Measurements from ENCODE around the gene MAGEA2.
"Not testable (repeated sequence)": the region's sequence is repeated elsewhere in the genome, so short reads cannot be mapped to it uniquely, and the experiment has no call there.

MAGEA2 gene

DNA sequence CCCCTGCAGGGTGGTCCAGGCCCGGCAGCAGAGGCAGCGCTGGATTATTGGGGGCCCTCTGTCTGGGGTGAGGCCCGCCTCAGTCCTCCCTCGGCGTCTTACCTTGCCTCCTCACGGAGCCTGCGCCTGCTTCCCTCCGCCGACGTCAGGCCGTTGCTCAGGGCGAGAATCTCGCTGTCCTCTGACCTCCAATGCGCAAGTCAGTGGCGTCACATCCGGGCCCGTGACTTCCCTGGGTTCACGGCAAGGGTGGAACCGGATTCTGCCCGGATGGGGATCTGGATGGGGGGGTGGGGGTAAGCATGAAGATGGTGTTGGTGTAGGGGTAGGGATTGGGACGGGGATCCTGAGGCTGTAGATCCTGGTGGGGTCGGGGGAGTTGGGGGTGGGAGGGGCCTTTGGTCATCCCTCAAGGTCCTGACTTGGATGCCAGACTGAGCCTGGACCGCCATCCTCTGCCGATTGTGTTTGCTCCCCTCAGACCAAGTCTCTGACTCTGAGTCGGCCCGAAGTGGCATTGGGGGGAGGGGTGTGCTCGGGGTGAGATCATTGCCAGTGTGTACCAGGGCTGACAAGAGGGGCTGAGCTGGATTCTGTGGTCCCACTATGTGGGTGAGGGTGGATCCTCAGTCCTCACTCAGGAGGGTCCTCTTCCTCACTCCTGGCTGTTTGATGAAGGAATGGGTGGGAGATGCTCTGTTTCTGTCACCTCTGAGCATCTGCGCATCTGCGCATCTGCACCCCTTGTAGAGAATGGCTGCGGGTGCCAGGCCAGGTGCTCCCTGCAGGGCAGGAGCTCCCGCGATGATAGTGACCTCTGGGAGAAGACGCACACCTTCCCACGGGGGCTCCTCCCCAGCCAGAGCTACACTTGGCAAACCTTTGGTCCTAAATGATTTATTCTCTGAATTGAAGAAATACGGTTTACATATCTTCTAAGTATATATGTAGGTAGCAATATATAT, at the start of gene MAGEA2:
MAGEA2 (minus strand) TSS at position 157 of the 965 bp plus-strand sequence. CDS start 2,479 bp downstream, outside the sequence.
- DNase-seq (ENCODE audit: low spot score), result not testable (repeated sequence)

DNA sequence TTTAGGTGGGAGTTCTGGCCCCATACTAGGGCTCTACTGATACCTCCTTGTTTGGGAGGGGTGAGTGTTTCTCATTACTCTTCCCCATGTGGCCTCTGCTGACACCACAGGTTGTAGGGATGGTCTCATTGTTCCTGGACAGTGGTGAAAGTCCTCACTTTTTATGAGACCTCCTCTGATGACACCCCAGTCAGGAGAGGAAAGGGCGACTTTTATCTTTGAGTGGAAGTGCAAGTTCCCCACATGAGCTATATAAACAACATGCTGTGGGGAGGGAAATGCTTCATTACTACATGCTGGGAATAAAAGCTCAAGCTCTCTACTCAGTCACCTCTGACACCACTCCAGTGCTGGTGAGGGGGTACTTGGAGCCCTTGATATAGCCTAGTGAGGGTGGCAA, 45.3 kb upstream of the MAGEA2 start:
- DNase-seq (ENCODE audit: low spot score), result no peak

DNA sequence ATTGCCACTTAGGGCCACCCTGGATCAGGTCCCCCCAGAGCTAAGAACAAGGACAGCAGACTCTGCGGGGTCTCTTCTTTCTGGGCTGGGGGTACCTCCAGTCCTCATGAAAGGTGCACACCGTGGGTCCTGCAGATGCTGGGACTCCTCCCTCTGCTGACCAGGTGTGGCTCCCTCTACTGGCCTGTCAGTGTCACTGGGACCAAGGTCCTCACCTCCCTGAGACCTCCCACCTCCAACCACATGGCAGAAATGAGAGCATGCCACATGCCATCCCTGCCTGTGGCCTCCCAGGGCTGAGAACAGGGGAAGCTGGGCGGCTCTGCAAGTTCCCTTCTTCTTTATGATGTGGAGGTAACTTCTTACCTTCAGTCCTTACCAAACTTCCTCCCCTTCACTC, 33.4 kb upstream of the MAGEA2 start:
- DNase-seq (ENCODE audit: low spot score), result not testable (repeated sequence)

DNA sequence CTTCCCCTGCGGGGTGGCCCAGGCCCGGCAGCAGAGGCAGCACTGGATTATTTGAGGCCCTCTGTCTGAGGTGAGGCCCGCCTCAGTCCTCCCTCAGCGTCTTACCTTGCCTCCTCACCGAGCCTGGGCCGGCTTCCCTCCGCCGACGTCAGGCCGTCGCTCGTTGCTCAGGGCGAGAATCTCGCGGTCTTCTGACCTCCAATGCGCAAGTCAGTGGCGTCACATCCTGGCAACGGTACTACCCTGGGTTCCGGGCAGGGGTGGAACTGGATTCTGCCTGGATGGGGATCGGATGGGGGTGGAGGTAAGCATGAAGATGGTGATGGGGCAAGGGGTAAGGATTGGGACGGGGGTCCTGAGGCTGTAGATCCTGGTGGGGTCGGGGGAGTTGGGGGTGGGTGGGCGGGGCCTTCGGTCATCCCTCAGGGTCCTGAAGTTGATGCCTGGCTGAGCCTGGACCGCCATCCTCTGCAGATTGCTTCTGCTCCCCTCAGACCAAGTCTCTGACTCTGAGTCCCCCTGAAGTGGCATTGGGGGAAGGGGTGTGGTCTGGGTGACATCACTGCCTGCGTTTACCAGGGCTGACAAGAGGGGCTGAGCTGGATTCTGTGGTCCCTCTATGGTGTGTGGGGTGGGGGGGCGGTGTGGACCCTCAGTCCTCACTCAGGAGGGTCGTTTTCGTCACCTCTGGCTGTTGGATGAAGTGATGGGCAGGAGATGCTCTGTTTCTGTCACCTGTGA, 16.1 kb upstream of the MAGEA2 start, which contains the start of gene MAGEA6:
MAGEA6 (minus strand) TSS at position 141 of the 741 bp plus-strand sequence. CDS start 2,039 bp downstream, outside the sequence.
- not testable (repeated sequence) for DNase-seq (ENCODE audit: low spot score)

GRCh38 chrX:152766562-152766961, 12.9 kb upstream of the MAGEA2 start:
- DNase-seq (ENCODE audit: low spot score), result not testable (repeated sequence)

- DNase-seq (ENCODE audit: low spot score), result not testable (repeated sequence)
Measured at GRCh38 chrX:152761582-152761981, 7.9 kb upstream of the MAGEA2 start.

- DNase-seq (ENCODE audit: low spot score), result not testable (repeated sequence)
Measured at GRCh38 chrX:152759544-152759943, 5.9 kb upstream of the MAGEA2 start.

- not testable (repeated sequence) for DNase-seq (ENCODE audit: low spot score)
Measured at GRCh38 chrX:152758918-152759317, 5.3 kb upstream of the MAGEA2 start, which contains the start of gene CSAG3. TSS of gene CSAG3 (plus strand) at chrX:152759218.

DNA sequence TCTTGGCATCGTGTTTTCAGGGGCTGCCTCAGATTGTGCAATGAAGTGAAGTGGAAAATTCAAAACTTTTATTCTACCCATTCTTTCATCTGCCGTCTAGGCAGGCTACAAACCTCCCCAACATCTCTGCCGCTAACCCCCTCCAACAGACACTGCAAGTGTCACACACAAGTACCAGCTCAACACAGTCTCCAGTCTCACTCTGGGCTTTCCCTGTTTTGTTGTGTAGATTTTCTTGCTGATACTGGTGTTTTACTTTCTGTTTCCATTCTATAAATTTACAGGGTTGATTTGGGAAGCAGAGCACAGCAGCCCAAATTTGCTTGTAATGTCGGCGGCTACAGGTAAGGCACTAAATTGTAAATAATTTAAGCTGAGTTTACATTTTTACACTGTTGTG, 1.2 kb upstream of the MAGEA2 start:
- DNase-seq (ENCODE audit: low spot score), result not testable (repeated sequence)

DNA sequence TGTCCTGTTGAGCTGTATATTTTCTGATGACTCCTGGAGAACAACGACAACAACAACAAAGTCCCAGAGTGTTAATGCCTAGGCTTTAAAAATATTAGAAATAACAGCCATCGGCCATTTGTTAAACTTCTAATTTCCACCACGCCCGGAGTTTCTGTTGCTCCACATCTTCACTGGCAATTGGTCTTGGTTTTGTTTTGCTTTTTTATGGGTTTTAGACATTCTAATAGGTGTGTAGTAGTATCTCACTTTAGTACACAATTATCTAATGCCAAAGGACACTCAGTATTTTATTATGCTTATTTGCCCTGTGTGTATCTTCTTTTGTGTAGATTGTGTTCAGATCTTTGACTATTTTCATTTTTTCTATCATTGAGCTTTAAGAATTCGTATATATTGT, 15.1 kb downstream of the MAGEA2 start:
- DNase-seq (ENCODE audit: low spot score), result no peak

DNA sequence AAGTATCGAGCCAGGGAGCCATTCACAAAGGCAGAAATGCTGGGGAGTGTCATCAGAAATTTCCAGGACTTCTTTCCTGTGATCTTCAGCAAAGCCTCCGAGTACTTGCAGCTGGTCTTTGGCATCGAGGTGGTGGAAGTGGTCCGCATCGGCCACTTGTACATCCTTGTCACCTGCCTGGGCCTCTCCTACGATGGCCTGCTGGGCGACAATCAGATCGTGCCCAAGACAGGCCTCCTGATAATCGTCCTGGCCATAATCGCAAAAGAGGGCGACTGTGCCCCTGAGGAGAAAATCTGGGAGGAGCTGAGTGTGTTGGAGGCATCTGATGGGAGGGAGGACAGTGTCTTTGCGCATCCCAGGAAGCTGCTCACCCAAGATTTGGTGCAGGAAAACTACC, 17.1 kb downstream of the MAGEA2 start:
- not testable (repeated sequence) for DNase-seq (ENCODE audit: low spot score)

- no peak for DNase-seq (ENCODE audit: low spot score)
Measured at GRCh38 chrX:152735860-152736511, 17.7 kb downstream of the MAGEA2 start.

- no peak for DNase-seq (ENCODE audit: low spot score)
Measured at GRCh38 chrX:152735101-152735500, 18.5 kb downstream of the MAGEA2 start.

GRCh38 chrX:152734143-152734858, 19.3 kb downstream of the MAGEA2 start:
- DNase-seq (ENCODE audit: low spot score), result not testable (repeated sequence)

DNA sequence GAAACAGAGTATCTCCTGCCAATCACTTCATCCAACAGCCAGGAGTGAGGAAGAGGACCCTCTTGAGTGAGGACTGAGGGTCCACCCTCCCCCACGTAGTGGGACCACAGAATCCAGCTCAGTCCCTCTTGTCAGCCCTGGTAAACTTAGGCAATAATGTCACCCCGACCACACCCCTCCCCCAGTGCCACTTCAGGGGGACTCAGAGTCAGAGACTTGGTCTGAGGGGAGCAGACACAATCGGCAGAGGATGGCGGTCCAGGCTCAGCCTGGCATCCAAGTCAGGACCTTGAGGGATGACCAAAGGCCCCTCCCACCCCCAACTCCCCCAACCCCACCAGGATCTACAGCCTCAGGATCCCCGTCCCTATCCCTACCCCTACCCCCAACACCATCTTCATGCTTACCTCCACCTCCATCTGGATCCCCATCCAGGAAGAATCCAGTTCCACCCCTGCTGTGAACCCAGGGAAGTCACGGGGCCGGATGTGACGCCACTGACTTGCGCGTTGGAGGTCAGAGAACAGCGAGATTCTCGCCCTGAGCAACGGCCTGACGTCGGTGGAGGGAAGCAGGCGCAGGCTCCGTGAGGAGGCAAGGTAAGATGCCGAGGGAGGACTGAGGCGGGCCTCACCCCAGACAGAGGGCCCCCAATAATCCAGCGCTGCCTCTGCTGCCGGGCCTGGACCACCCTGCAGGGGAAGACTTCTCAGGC, 20.2 kb downstream of the MAGEA2 start, which contains the start of the genes CSAG1 and MAGEA12:
CSAG1 (minus strand) TSS at position 461 of the 715 bp plus-strand sequence. CDS start 1,261 bp downstream, outside the sequence.
MAGEA12 (plus strand) TSS at position 497 of the 715 bp plus-strand sequence. CDS start 2,405 bp downstream, outside the sequence.
- DNase-seq (ENCODE audit: low spot score), result no peak

- DNase-seq (ENCODE audit: low spot score), result no peak
Measured at GRCh38 chrX:152725409-152725808, 28.2 kb downstream of the MAGEA2 start.

- DNase-seq (ENCODE audit: low spot score), result not testable (repeated sequence)
Measured at GRCh38 chrX:152713815-152714787, 39.5 kb downstream of the MAGEA2 start, which contains the start of gene MAGEA2B. TSS of gene MAGEA2B (plus strand) at chrX:152714628. CDS start at chrX:152717107, 2,479 bp downstream.

DNA sequence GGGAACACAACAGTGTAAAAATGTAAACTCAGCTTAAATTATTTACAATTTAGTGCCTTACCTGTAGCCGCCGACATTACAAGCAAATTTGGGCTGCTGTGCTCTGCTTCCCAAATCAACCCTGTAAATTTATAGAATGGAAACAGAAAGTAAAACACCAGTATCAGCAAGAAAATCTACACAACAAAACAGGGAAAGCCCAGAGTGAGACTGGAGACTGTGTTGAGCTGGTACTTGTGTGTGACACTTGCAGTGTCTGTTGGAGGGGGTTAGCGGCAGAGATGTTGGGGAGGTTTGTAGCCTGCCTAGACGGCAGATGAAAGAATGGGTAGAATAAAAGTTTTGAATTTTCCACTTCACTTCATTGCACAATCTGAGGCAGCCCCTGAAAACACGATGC, 40.4 kb downstream of the MAGEA2 start:
- not testable (repeated sequence) for DNase-seq (ENCODE audit: low spot score)

DNA sequence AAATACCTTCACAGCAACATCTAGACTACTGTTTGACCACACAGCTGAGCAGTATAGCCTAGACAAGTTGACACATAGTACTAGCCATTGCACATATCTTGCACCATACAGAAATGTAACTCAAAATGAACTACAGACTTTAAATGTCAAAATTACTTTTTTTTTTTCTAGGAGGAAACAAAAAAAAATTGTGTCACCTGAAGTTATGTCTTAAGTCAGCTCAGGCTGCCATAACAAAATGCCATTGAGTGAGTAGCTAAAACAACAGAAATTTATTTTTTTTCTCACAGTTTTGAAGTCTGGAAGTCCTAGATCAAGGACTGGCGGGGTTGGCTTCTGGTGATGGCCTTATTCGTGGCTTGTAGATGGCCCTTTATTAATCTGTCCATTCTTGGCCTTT, 44.5 kb downstream of the MAGEA2 start, which contains the start of gene CSAG2:
CSAG2 (minus strand) TSS at position 101 of the 400 bp plus-strand sequence. CDS start 161 bp downstream, outside the sequence.
- DNase-seq (ENCODE audit: low spot score), result not testable (repeated sequence)
